Testis (tissue), 2 donors: ENCODE data around the gene TLR4.

Experiments used
- CTCF ChIP-seq, 3 experiments: fragments of 450-650 bp in 2 of 3; fragments of 200-600 bp in 1 of 3; sonication (generic) in 1 of 3; IDR thresholded peaks; one replicate each; pipeline ENCODE4 v1.5.1; 2016 to 2019; ENCODE audit warnings: antibody characterized with exemption in 3 of 3, mild to moderate bottlenecking in 2 of 3, moderate library complexity in 1 of 3
- POLR2A ChIP-seq: fragments of 450-650 bp; IDR thresholded peaks from one replicate; pipeline ENCODE4 v1.6.1; 2017; ENCODE audit warnings: antibody characterized with exemption, mild to moderate bottlenecking, moderate library complexity

- no peak for TF ChIP-seq CTCF (IDR thresholded peaks at IDR 0.05)
- no peak for TF ChIP-seq POLR2A
Observed at GRCh38 chr9:117729375-117729774, 25.2 kb downstream of the TLR4 start.
